GM19324 (cell line): ENCODE data around the gene PRCP.

Experiments used
- ATAC-seq: cut with Tn5 transposase; IDR thresholded peaks from one replicate; pipeline ENCODE4 v1.9.1; 2021; ENCODE audit warnings: mild to moderate bottlenecking, moderate library complexity; ENCODE audit not compliant: unreplicated experiment, low FRiP score

PRCP gene

GRCh38 chr11:82791779-82792178, 108.5 kb downstream of the PRCP start:
- ATAC-seq, result no peak

DNA sequence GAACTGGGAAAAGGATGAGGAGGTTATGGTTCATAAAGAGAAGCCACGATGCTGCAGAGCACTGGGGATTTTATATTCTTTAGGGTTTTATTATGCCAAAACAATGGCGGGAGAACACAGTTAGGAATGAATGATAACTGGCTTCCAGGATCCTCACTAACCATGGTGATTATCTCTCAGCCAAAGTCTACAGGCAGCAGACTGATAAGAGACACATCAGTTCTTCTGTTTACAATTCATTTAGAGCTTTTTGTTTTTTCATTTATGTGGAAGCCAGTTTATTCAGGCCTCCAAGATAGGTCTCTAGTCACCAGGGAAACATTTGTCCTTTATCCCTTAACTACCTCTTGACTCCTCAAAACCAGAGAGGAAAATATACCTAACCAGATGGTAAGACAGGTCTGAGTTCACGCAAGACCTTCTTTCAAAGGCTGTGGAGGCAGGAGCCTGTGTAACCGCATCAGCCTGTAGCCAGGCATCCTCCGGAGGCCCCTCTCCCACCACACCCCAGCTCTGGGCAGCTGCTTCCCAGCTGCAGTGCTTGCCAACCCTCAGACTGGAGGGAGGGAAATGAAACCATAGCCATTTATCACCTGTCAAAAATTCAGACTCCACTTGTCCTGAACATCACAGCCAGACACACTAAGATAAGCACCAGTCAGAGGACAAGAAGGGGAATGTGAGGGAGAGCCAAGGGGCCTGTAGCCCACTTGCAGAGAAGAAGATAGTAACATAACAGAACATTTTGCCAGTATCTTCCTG, 109.3 kb downstream of the PRCP start:
- no peak for ATAC-seq

- no peak for ATAC-seq
Measured at GRCh38 chr11:82787981-82788380, 112.2 kb downstream of the PRCP start.

DNA sequence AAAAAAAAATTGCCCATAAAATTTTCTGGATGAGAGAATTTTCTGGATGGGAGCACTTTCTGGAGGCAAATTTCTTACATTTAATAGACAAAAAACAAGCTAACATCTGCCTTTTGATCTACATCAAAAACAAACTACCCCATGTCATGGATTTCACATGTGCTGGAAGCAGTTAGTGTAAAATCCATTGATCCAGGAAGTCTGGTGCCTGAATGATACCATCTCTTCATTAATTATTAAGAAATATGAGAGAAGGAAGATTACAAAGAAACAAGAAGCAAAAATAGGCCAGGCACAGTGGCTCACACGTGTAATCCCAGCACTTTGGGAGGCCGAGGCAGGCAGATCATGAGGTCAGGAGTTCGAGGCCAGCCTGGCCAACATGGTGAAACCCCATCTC, 113.4 kb downstream of the PRCP start:
- no peak for ATAC-seq

DNA sequence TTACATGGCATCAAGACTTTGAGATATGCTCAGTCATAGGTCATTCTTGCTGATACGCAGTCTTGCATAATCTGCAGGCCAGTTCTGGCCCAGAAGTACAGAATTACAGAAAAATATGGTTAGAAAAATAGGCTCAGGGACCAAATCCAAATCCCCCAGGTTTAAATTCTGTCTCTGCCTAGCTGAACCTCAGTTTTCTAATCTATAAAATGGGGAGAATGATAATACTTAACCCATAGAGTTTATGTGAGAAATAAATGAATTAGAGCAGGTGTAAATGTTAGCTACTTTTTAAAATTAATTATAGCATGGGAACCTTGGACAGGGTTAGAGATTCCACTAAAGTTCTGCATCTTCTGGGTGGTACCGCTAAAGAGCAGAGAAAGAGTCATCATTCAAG, 114.2 kb downstream of the PRCP start:
- ATAC-seq, result no peak

GRCh38 chr11:82782825-82783374, 117.3 kb downstream of the PRCP start:
- no peak for ATAC-seq

GRCh38 chr11:82778776-82779175, 121.5 kb downstream of the PRCP start:
- ATAC-seq, result no peak

- no peak for ATAC-seq
Measured at GRCh38 chr11:82776377-82776776, 123.9 kb downstream of the PRCP start.

DNA sequence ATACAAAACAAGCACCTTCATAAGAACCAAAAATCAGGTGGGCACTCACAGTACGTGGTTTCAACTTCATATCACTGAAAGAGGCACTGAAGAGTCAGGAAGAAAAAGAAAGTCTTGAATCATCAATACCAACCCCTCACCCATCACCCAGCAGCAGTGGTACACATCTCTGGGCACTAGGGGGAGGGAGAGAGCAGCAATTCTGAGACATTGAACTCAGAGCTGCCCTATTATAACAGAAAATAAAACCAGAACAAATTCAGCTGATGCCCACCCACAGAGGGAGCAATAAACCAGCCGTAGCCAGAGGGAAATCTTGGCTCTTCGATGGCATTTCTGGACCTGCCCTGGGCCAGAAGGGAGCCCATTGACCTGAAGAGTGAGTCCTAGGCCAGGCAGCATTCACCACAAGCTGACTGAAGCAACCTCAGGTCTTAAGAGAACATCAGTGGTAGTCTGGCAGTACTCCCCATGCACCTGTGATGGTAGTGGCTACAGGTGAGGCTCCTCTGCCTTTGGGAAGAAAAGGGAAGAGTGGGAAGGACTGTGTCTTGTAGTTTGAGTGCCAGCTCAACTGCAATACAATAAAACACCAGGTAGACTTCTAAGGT, 124.4 kb downstream of the PRCP start:
- peak; percentile 91 for ATAC-seq

- no peak for ATAC-seq
Measured at GRCh38 chr11:82775218-82775617, 125.0 kb downstream of the PRCP start.
